MM.1S (cell line): ENCODE results near the gene CACNB2.

ENCODE experiments used
- DNase-seq: peaks from one replicate; pipeline ENCODE4 v3.0.0-alpha.2; 2015
- H2AFZ ChIP-seq: fragments of 300-600 bp; sonication (generic); 2 replicates; pipeline ENCODE4 v1.6.0; 2016; ENCODE audit warnings: antibody characterized with exemption, low read length
- H3F3A ChIP-seq: fragments of 300-600 bp; sonication (generic); 2 replicates; pipeline ENCODE4 v1.6.1; 2016; ENCODE audit warnings: mild to moderate bottlenecking, antibody characterized with exemption, low read length, moderate library complexity, mixed read lengths; ENCODE audit not compliant: insufficient read depth
- H3K27ac ChIP-seq: fragments of 300-600 bp; sonication (generic); 2 replicates; pipeline ENCODE4 v1.5.1; 2016; ENCODE audit warnings: mild to moderate bottlenecking, low read length
- H3K27me3 ChIP-seq: fragments of 300-600 bp; sonication (generic); replicated peaks from 2 replicates; pipeline ENCODE4 v1.6.0; 2016; ENCODE audit warnings: low read length; ENCODE audit not compliant: insufficient read depth
- H3K36me3 ChIP-seq: fragments of 300-600 bp; sonication (generic); replicated peaks from 2 replicates; pipeline ENCODE4 v1.6.1; 2016; ENCODE audit warnings: mild to moderate bottlenecking, low read length, mixed read lengths; ENCODE audit not compliant: insufficient read depth
- H3K4me1 ChIP-seq: fragments of 300-600 bp; sonication (generic); 2 replicates; pipeline ENCODE4 v1.6.1; 2016; ENCODE audit warnings: low read length, mixed read lengths
- H3K4me2 ChIP-seq: fragments of 300-600 bp; sonication (generic); 2 replicates; pipeline ENCODE4 v1.6.0; 2016; ENCODE audit warnings: low read depth, low read length
- H3K4me3 ChIP-seq: fragments of 300-600 bp; sonication (generic); 2 replicates; pipeline ENCODE4 v1.5.1; 2016; ENCODE audit warnings: low read length, mixed read lengths
- H3K79me2 ChIP-seq: fragments of 300-600 bp; sonication (generic); 2 replicates; pipeline ENCODE4 v1.6.1; 2016; ENCODE audit warnings: mixed run types, low read length, mixed read lengths
- H3K9ac ChIP-seq: fragments of 300-600 bp; sonication (generic); 2 replicates; pipeline ENCODE4 v1.6.1; 2016; ENCODE audit warnings: low read length, mixed read lengths
- H3K9me2 ChIP-seq: fragments of 300-600 bp; sonication (generic); replicated peaks from 2 replicates; pipeline ENCODE4 v1.6.1; 2016; ENCODE audit warnings: mild to moderate bottlenecking, low read length, mixed read lengths; ENCODE audit not compliant: insufficient read depth
- H3K9me3 ChIP-seq: fragments of 300-600 bp; sonication (generic); replicated peaks from 2 replicates; pipeline ENCODE4 v1.6.1; 2016; ENCODE audit warnings: mild to moderate bottlenecking, low read length, mixed read lengths; ENCODE audit not compliant: insufficient read depth
- H4K20me1 ChIP-seq: fragments of 300-600 bp; sonication (generic); 2 replicates; pipeline ENCODE4 v1.6.1; 2016; ENCODE audit warnings: mild to moderate bottlenecking, low read length, moderate library complexity, mixed read lengths; ENCODE audit not compliant: insufficient read depth
- CTCF ChIP-seq: fragments of 300-600 bp; sonication (generic); IDR thresholded peaks from 2 replicates; pipeline ENCODE4 v1.5.1; 2016; ENCODE audit warnings: antibody characterized with exemption, low read length, mixed read lengths
- EZH2 ChIP-seq: fragments of 300-600 bp; sonication (generic); optimal IDR thresholded peaks from 2 replicates; pipeline ENCODE3; 2017; ENCODE audit warnings: low read depth, mild to moderate bottlenecking, antibody characterized with exemption, low read length, mixed read lengths
- EZH2phosphoT487 ChIP-seq: fragments of 300-600 bp; sonication (generic); IDR thresholded peaks from 2 replicates; pipeline ENCODE4 v1.6.1; 2018; ENCODE audit warnings: antibody characterized with exemption, low read length

The CACNB2 gene

DNA sequence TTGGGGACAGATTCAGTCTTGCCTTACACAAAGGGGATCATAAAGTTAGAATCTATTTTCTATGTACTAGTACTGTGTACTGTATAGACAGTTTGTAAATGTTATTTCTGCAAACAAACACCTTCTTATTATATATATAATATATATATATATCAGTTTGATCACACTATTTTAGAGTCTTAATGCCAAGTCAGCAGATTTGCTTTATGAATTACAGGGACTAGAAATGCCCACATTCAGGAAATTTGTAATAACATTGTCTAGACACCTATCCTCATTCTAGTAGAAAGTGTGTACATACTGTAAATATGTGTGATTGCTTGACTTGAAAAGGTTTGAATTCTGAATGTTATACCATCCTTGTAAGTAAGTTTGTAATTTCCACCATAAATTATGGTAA lies 400.0 kb downstream of the CACNB2 start:
- Histone ChIP-seq H3K9ac (no peak overlapping the region), H3F3A (no peaks in the 10 kb centered on the region), H3K9me3 (no peaks in the 10 kb centered on the region), H3K27ac (no peak overlapping the region), H3K79me2 (no peaks in the 10 kb centered on the region), H3K4me3 (no peak overlapping the region), H3K4me2 (no peak overlapping the region), H3K9me2 (no peaks in the 10 kb centered on the region), H3K4me1 (no peaks in the 10 kb centered on the region), H4K20me1 (no peaks in the 10 kb centered on the region), H2AFZ (no peak overlapping the region), H3K36me3 (no peaks in the 10 kb centered on the region), H3K27me3 (no peaks in the 10 kb centered on the region)
- DNase-seq, result no peak
- TF ChIP-seq EZH2 (no peak), EZH2phosphoT487 (no peak), CTCF (no peak)

DNA sequence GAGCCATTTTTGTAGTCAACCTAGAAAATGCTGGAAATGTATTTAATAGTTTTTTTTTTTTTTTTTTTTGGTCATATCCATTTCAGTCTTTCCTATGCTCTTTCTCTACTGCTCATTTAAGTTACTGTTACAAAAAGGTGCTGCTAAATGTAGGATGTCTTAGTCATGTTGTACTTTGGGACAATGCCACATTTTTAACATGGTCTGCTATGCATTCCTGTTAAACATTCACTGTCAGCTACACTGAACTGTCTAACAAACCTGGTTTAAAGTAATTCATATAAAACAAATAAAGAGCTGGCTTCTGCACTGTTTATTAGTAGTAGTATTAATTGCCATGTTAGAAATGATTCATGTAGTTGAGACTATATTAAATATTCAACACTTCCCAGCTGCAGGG lies 402.6 kb downstream of the CACNB2 start:
- no peaks in the 10 kb centered on the region for H3K27me3 ChIP-seq
- H3K9ac ChIP-seq, result no peak overlapping the region
- no peak overlapping the region for H3K4me3 ChIP-seq
- H3K4me2 ChIP-seq, result no peak overlapping the region
- no peak for TF ChIP-seq EZH2phosphoT487
- no peak for TF ChIP-seq CTCF
- TF ChIP-seq EZH2, result no peak
- H3K9me2 ChIP-seq, result no peaks in the 10 kb centered on the region
- H3K79me2 ChIP-seq, result no peaks in the 10 kb centered on the region
- H3F3A ChIP-seq, result no peaks in the 10 kb centered on the region
- no peaks in the 10 kb centered on the region for H3K4me1 ChIP-seq
- no peaks in the 10 kb centered on the region for H3K36me3 ChIP-seq
- H3K27ac ChIP-seq, result no peak overlapping the region
- H3K9me3 ChIP-seq, result no peaks in the 10 kb centered on the region
- no peak for DNase-seq
- no peaks in the 10 kb centered on the region for H4K20me1 ChIP-seq
- H2AFZ ChIP-seq, result no peak overlapping the region

DNA sequence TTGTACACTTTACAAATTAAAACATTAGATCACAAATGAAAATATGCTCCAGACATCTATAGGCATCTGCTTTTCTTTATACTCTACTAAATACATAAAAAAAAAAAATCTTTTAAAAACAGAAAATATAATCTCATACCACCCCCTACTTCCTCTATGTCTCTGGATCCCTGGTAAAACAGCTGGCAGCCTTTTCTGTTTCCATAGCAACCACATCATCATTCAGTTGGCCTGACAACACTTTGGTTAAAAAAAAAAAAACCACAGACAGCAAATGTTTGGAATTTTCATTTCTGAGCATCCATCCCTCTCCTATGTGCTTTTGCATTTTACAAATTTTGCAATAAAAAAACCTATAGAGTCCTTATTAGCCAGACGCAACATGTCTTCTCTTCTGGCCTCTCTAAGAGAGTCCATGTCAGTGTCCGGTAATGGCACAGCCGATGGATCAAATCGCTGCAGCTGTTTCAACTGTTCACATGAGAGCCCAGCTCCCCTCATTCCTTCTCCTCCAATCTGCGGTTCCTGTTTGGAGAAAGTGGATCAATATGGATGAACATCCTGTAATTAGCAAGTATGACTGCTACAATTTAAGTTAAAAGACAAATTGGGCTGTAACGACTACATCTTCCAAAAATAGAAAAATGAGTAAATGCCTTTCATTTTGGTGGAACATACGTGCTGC lies 405.5 kb downstream of the CACNB2 start:
- no peak for DNase-seq
- Histone ChIP-seq H4K20me1 (no peaks in the 10 kb centered on the region), H3K9ac (no peak overlapping the region), H3K36me3 (no peaks in the 10 kb centered on the region), H3K79me2 (no peaks in the 10 kb centered on the region), H3K4me2 (no peak overlapping the region), H3K9me2 (no peaks in the 10 kb centered on the region), H3K9me3 (no peaks in the 10 kb centered on the region), H3K27me3 (no peaks in the 10 kb centered on the region), H3K4me1 (no peaks in the 10 kb centered on the region), H3K4me3 (no peak overlapping the region), H3F3A (no peaks in the 10 kb centered on the region), H2AFZ (no peak overlapping the region), H3K27ac (no peak overlapping the region)
- TF ChIP-seq CTCF, result no peak
- TF ChIP-seq EZH2, result no peak
- TF ChIP-seq EZH2phosphoT487, result no peak
